SW480 (cell line): Measurements from ENCODE around the gene SETD5.
"Not testable (repeated sequence)": the region's sequence is repeated elsewhere in the genome, so short reads cannot be mapped to it uniquely, and the experiment has no call there.

Source experiments
- DNase-seq: peaks from one replicate; pipeline ENCODE4 v3.0.0-alpha.2; 2016; ENCODE audit warnings: low spot score

The SETD5 gene

DNA sequence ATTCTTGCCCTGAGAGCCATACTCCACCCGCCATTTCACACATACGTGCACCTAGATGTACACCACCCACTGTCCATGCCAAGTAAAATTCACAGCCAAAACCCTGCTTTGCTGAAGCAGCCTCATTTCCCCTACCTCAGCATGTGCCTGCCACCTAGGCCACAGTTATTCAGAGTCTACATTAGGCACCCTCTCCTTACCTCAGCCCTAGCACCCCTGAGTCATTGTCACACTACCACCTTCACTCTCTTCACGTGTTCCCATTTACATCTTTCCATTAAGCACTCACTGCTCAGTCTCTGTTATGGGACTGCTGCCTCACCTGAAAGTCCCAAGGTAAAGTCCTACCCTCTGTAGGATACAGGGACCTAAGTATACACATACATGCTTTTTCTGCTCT lies 70.0 kb downstream of the SETD5 start:
- no peak for DNase-seq

DNA sequence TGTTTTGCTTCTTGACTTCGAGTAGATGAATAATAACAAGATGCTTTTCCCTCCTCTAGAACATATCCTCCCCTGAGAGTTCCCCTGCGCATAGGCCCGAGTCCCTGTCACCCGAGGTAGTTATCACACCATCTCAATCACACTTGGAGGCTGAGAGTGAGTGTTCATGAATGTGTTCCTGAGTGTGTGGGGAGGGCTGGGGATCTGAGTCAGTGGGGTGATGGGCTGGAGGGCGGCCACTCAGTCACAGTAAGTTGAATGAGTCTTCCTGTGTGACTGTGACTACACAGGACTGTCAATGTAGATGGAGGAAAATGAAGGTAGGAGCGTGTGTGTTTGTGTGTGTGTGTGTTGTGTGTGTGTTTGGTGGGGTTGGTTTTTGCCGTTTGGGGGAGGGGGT lies 71.0 kb downstream of the SETD5 start:
- no peak for DNase-seq

DNA sequence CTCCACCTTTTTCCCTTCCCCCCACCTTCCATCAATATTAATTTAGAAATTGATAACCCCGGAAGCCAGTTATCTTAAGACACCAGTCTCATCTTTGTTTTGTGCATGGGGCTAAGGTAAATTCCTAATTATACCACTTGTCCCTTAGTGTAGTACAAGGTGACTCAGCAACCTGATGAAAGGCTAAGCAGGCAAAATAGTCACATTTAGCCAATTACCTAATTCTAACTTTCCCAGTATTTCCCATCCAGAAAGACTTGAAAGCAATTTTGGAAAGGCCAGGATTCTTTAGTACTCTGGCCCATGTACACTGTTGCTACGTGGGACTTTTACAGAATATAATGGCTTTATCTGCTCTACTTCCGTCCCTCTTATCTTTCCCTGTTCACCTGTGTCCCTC lies 72.6 kb downstream of the SETD5 start:
- no peak for DNase-seq

DNA sequence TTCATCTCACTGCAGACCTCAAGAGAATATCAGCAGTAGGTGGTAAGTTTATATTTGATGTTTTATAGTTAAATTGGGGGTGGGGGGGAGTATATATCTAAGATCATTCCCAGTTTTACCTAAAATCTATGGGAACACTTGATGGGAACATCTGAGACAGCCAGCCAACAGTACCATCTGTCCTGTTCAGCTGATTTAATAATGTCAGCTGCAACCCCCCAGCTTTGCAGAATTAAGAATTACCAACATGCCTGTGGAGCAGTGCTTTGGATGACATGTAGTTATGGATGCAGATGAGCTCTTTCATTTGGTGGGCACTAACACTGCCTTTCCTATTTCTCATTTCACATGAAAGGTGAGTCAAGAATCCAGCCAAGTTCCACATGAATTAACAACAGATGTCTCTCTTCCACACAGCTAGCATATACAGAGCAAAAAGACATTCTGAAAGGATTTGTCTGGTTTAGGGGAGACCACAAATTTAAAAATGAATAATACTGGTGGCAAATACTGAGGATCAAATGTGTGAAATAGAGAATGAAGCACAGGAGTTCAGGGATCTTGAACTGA lies 76.2 kb downstream of the SETD5 start:
- DNase-seq, result no peak

DNA sequence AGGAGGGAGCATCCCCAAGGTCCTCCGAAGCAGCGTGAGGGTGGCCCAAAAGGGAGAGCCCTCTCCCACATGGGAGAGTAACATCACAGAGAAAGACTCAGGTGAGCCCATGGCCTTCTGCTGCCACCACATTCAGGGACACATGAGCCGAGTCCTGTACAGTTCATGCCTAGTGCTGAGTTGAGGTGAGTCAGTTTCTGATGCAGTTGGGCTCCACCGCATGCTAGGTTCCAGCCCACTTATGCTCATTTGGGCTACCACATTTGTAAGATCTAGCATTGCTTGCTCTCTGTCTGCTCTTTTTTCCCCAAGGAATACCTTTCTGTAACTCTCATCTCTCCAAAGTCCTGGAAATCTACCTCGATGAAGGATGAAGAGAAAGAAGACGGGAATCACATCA lies 77.1 kb downstream of the SETD5 start:
- no peak for DNase-seq

DNA sequence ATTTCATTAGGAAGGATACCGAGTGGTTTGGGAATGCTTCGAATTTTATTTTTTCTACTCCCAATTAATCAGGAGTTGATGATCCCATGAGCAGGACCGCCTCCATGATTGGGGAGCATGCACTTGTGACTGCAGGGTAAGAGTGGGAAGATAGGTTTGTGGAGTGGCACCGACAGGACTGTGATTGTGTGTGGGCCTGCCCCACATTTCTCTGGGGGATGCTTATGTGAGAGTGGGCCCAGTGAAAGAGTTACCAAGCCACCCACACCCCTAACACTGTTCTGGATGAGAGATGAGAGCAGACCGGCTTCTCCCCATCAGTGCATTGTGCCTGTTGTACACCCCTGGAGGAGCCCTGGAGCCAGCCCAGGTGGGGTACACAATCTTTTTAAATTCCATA lies 79.5 kb downstream of the SETD5 start:
- DNase-seq, result no peak

DNA sequence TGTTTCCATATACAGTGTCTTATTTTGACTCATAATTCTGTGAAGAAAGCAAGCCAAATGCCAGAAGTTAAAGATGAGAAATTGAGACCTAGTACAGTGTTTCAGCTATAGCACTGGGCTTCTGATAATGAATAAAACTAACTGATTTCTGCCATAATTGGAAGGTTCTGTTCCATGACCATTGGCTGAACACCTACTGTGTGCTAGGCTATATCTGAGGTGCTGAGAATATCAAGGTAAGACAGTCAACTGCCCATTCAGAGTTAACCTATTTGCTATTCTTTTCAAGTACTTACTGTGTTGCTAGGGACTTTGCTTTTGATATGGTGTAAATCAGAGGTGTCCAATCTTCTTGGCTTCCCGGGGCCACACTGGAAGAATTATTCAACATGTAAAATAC lies 82.8 kb downstream of the SETD5 start:
- DNase-seq, result no peak

DNA sequence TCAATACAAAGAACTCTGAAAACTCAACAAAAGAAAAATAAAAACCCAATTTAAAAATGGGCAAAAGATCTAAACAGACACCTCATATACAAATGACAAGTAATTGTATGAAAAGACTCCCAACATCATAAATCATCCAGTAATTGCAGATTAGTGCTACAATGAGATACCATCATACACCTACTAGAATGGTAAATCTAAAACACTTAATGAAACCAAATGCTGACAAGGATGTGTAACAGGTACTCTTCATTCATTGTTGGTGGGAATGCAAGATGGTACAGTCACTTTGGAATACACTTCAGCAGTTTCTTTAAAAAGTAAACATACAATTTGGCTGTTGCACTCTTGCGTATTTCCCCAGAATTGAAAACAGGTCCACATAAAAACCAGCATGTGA lies 87.8 kb downstream of the SETD5 start:
- no peak for DNase-seq

DNA sequence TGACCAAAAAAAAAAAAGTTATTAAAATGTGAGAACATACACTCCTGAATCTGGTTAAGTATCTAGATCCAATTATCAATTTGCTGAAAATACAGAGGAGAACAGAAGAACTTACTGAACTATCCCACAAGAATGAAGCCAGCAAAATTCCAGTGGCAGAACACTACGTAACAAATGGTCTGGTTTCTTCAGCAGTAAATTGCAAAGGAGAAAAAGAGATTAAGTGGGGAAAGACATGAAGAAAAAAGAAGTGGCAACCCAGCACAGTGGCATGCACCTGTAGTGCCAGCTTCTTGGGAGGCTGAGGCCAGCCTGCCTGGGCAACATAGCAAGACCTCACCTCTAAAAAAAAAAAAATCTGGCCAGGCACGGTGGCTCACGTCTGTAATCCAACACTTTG lies 94.1 kb downstream of the SETD5 start:
- DNase-seq, result no peak

DNA sequence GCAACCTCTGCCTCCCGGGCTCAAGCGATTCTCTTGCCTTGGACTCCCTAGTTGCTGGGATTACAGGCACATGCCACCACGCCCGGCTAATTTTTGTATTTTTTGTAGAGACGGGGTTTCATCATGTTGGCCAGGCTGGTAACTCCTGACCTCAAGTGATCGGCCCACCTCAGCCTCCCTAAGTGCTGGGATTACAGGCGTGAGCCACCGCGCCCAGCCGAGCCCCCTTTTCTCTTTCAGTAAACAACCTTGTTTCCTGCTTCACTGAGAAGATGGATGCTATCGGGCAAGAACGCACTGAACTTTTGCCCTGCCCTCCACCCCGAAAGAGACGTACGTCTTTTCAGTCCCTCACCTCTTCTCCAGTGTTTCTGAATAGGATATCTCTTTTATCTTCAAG lies 96.6 kb downstream of the SETD5 start:
- DNase-seq, result not testable (repeated sequence)

DNA sequence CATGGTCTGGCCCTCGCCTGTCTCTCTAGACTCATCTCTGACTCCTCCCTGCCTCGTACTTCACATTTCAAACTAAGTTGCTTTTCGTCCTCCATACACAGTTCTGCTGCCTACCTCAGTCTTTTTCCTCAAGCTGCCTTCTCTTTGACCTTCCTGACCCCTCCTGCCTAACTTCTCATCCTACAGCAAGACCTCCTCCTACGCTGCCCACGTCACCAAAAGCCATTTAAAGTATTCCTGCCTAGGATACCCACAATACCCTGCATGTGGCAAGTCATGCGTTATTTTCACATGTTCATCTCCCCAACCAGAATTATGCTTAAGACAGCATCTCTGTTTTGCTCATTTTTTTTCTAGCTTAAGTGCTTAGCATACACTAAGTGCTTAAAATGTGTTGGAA lies 99.5 kb downstream of the SETD5 start:
- DNase-seq, result no peak

DNA sequence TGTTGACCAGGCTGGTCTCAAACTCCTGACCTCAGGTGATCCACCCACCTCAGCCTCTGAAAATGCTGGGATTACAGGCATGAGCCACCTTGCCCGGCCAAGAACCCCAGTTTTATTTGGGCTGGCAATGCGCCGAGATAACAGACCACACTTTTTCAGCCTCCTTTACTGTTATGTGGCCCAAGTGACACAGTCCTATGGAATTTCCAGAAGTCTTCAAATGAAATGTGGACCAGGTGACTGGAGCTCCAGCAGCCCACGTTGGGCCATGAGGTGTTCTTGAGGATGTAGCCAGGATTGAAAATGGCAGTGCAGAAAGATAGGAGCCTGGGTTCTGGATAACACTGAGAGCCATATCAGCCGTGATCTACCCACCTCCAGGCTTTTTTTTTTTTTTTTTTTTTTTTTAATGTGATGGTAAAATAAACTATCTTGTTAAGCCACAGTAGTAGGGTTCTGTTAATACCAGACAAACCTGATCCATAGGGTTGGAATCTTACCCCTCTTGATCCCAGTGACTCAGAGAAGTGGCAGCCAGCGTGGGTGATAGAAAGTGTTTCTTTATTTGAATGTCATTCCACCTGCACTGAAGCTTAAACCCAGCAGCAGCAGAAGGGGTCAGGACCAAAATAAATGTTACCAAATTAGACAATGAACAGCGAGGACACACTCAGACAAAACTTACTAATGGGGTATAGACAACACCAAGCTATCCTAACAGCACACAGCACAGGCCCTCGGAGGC lies 100.6 kb downstream of the SETD5 start:
- peak; percentile 39 for DNase-seq

DNA sequence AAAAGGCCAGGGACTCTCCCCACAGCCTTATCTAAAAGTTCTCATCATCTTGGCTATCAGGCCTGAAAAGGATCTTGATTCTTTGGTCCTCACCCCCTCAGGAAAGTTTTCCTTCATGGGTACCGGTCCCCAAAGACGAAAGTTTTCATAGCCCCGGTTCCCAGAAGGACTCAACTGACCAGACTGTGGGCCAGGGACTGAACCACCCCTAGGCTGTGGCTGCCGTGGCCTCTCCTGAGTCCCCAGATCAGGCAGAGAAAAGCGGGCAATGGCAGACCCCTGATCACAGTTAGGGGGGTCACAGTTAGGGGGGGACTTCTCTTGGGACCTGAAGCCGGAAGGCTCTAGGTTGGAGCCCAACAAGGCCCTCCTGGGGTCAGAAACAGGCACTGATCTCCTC lies 101.4 kb downstream of the SETD5 start:
- DNase-seq, result no peak

DNA sequence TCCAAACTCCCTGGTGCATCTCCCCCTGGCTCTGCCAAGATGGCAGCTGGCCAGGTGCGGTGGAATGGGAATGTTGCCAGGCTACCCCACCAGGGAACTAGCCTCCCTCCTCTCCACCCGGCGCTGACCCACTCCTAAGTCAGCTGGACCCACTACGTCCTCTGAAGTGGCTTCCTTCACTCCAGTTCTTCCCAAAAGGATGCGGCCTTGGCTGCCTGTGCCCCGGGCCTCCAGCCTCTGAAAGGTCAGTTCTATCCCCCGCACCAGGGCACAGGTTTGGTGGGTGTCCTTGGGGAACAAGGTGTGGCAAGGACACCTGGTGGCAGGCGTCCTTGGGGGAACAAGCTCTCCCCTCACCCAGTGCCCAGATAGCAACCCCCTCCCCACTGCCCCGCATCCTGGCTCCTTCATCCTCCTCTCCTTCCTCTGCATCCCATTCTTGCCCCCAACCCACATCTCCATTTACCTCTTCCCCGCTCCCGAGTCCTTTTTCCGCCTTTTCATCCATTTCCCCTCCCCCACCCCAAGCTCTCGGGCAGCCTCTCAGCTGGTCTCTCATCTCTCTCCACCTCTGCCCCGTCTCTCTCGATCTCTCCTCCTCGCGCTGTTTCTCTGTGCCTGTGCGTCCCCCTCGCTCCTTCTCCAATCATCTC lies 102.2 kb downstream of the SETD5 start:
- DNase-seq, result no peak

DNA sequence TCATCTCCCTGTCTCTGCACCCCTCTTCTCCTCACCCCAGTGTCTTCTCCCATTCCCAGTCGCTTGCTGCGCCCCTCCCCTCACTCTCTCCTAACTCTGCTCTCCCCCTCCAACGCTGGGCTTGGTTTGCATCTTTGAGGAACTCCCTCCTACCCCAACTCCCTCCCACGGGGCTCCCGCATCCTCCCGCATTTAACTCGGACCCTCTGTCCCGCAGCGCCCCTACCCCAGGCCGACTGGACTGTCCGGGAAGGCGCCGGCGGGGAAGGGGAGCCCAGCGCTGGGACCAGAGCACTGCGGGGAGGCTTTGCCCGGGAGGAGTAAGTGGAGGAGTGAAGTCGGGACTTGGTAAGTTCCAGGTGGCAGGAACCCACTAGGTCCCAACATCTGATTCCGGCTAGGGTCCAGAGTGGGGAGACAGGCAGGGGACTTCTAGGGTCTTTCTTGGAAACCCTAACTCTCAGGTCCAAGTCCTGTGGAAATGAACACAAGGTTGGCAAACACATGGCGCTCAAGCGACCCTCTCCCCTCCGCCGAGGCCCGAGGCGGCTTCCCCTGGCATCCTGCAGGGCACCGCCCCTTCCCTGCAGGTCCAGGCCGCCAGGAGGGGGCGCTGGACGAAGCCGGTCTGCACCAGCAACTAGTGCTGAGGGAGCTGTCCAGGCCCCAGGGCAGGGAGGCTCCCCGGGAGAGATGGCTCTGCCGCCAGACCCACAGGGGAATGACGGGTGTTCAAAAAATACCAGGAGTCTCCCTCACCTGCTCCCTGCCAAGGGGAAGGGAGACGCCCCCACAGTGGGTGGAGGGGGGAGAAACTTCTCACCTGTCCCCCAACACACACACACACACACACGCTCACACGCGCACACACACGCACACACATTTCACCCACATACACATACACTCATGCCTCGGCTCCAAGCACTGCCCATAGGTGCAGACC lies 103.0 kb downstream of the SETD5 start:
- DNase-seq, result no peak

DNA sequence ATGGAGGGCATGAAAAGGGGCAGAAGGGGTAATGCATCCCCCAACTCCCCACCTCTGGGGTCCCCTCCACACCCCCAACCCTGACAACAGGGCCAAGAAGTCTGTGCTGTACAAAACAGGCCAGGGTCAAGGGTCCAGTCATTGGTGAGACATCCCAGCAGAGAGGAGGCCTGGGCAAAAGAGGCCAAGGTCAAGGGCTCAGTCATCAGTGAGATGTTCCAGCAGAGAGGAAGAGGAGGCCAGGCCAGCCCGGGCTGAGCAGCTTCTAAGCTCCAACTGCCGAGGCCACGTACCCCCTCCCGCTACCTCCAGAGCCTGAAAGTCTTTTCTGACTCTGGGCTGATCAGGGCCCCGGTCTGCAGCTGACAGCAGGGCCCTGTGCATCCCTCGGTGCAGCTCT lies 103.8 kb downstream of the SETD5 start:
- DNase-seq, result no peak

DNA sequence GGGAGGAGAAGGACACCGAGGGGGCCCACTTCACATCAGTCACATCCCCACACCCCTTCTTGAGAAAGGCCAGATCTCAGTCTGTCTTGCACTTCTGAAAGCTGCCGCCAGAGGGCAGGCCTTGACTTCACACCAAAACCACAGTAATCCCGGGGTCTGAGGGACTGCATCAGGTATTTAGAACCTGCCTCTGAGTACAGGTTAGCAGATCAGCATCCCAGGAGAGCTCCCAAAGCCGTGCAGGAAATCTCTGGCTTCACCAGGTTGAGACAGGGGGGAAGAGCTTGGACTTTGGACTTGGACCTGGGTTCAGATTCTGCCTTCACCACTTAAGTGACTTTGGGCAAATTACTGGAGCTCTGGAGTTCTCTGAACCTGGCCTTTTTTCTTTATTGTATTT lies 105.9 kb downstream of the SETD5 start:
- peak; percentile 69 for DNase-seq

DNA sequence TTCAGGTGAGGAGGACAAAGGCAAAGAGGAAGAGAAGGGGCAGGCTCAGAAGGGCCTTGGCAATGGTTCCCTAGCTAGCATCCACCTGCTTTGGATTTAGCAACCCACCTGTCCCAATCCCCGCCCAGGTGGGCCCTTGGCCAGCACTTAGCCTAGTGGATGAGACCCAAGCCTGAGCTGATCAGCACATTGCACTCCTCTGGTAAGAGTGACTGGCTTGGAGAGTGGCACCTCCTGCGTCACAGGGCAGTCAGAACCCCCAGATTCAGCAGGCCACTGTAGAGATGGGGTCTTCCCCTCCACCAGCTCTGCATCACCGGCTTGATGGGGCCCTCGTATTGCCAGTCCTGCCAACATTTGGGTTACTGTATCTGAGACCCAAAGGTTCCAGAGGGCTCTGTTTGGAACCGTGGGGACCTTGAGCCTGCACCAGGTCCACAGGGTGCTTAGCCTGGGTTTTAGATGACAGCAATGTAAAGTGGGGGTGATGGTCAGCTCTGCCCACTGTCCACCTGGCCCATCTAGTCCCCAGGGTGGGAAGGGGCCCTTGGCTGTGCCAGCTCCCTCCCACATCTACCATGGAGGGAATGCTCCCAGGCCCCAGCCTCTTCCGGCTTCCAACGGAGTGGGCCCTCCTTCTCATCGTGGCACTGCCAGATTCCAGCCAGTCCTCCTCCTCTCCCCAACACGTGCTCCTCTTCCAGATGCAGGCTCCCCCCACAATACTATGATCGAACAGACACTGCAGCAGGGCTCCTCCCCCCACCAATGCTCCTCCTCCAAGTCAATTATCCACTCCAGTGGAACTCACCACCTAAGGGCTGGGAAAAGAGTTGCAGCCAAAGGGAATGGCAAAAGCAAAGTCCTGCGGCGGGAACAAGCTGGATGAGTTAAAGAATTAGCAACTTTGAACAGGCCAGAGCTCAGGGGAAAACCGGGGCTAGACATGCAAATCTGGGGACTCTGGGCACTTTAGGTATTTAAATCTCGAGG lies 110.5 kb downstream of the SETD5 start:
- no peak for DNase-seq

DNA sequence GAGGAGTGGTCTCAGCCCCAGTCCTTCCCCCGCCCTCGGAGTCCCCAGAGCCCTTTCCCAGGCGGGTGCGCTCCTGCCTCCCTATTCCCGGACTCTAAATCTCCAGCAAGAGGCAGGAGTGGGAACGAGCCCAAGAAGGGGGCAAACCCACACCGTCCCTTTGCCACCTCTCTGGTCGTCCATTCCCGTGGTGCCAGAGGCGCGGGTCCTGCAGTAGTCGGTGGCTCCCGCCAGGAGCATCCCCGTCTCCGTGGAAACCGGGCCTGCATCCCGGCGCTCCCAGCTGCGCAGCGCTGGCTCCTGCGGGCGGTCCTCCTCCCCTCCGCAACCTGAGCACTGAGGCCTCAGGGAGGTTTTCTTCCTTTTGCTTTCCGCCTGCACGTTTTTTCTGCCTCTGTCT lies 111.4 kb downstream of the SETD5 start:
- DNase-seq, result no peak

DNA sequence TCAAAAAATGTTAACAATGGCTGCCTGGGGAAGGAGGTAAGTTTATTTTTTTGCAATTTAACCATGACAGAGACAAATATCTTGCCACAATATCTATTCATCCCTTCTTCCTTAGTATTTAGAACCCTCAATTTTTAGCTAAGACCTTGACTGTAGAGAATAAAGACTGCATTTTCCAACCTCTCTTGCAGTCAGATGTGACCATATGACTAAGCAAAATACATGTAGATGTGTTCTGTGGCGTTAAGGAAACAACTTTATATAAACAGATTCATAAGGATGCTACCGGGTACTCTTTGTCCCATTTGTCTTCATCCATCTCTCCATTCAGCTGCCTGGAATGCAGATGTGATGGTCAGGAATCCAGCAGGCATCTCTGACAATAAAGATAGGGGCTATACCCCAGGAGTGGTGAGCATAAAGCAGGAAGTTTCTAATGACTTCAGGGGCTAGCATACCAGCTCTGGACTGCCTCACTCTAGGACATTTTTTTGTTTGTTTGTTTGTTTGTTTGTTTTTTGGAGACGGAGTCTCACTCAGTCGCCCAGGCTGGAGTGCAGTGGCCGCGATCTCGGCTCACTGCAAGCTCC lies 115.1 kb downstream of the SETD5 start:
- DNase-seq, result no peak

DNA sequence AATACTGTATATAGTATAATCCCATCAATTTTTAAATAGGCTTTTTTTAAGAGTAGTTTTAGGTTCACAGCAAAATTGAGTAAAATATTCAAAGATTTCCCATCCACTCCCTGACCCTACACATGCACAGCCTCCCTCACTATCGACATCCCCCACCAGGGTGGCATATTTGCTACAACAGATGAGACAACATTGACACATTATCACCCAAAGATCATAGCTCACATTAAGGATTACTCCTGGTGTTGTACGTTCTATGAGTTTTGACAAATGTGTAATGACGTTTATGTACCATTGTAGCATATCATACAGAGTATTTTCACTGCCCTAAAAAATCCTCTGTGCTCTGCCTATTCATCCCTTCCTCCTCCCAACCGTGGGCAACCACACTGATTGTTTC lies 116.9 kb downstream of the SETD5 start:
- DNase-seq, result no peak
